Adipocyte (in vitro differentiated cells): Measurements from ENCODE around the gene TAOK1.

ENCODE experiments used
- DNase-seq: peaks from one replicate; pipeline ENCODE4 v3.0.0-alpha.2; 2015; ENCODE audit warnings: low read depth
- H3K27me3 ChIP-seq: replicated peaks from 2 replicates; pipeline ENCODE4 v1.7.0; 2013; ENCODE audit warnings: mild to moderate bottlenecking, low read length, moderate library complexity; ENCODE audit not compliant: control insufficient read depth, insufficient read depth
- H3K36me3 ChIP-seq: 2 replicates; pipeline ENCODE4 v1.7.0; 2013; ENCODE audit warnings: low read length, mild to moderate bottlenecking, moderate library complexity; ENCODE audit not compliant: control insufficient read depth, insufficient read depth, severe bottlenecking
- H3K4me1 ChIP-seq: 2 replicates; pipeline ENCODE4 v1.7.0; 2013; ENCODE audit warnings: mild to moderate bottlenecking, low read length, moderate library complexity; ENCODE audit not compliant: control insufficient read depth, insufficient read depth
- H3K4me3 ChIP-seq: 2 replicates; pipeline ENCODE4 v1.7.0; 2013; ENCODE audit warnings: mild to moderate bottlenecking, low read length, moderate library complexity
- H3K9ac ChIP-seq: 2 replicates; pipeline ENCODE4 v1.7.0; 2013; ENCODE audit warnings: mild to moderate bottlenecking, low read length, moderate library complexity
- H3K9me3 ChIP-seq: 2 replicates; pipeline ENCODE4 v1.7.0; 2013; ENCODE audit warnings: mild to moderate bottlenecking, low read length, moderate library complexity; ENCODE audit not compliant: control insufficient read depth

The TAOK1 gene

GRCh38 chr17:29581583-29582253 lies 191.6 kb downstream of the TAOK1 start:
- H3K4me3 ChIP-seq: no peak overlapping the region
- no peaks in the 10 kb centered on the region for H3K4me1 ChIP-seq
- H3K36me3 ChIP-seq: peaks cover 31% of the 10 kb centered on the region
- H3K27me3 ChIP-seq: no peaks in the 10 kb centered on the region
- H3K9me3 ChIP-seq: no peaks in the 10 kb centered on the region
- no peak overlapping the region for H3K9ac ChIP-seq
- DNase-seq: no peak

GRCh38 chr17:29582254-29582765 lies 192.1 kb downstream of the TAOK1 start:
- Histone ChIP-seq H3K27me3 (no peaks in the 10 kb centered on the region), H3K36me3 (peaks cover 25% of the 10 kb centered on the region), H3K9me3 (no peaks in the 10 kb centered on the region), H3K4me1 (peaks cover 5% of the 10 kb centered on the region), H3K4me3 (no peak overlapping the region), H3K9ac (no peak overlapping the region)
- no peak for DNase-seq

- H3K36me3 ChIP-seq: peaks cover 25% of the 10 kb centered on the region
- no peak for DNase-seq
- no peak overlapping the region for H3K4me3 ChIP-seq
- no peaks in the 10 kb centered on the region for H3K27me3 ChIP-seq
- H3K9ac ChIP-seq: no peak overlapping the region
- H3K9me3 ChIP-seq: no peaks in the 10 kb centered on the region
- peaks cover 9% of the 10 kb centered on the region for H3K4me1 ChIP-seq
These were observed 192.6 kb downstream of the TAOK1 start for GRCh38 chr17:29582772-29583171.

GRCh38 chr17:29583324-29584248 lies 193.4 kb downstream of the TAOK1 start:
- no peak overlapping the region for H3K4me3 ChIP-seq

GRCh38 chr17:29584452-29585079 lies 194.4 kb downstream of the TAOK1 start:
- Histone ChIP-seq H3K4me1 (peaks cover 18% of the 10 kb centered on the region), H3K27me3 (no peaks in the 10 kb centered on the region), H3K9ac (no peak overlapping the region), H3K4me3 (no peak overlapping the region), H3K9me3 (no peaks in the 10 kb centered on the region), H3K36me3 (peaks cover 21% of the 10 kb centered on the region)
- DNase-seq: no peak

More at GRCh38 chr17:29583324-29584248, 193.4 kb downstream of the TAOK1 start:
- Histone ChIP-seq H3K9ac (no peak overlapping the region), H3K4me1 (peaks cover 17% of the 10 kb centered on the region), H3K36me3 (peaks cover 25% of the 10 kb centered on the region), H3K9me3 (no peaks in the 10 kb centered on the region), H3K27me3 (no peaks in the 10 kb centered on the region)
- no peak for DNase-seq

- H3K9me3 ChIP-seq: no peaks in the 10 kb centered on the region
- H3K27me3 ChIP-seq: no peaks in the 10 kb centered on the region
- H3K36me3 ChIP-seq: peaks cover 21% of the 10 kb centered on the region
- no peak for DNase-seq
- no peak overlapping the region for H3K4me3 ChIP-seq
- no peak overlapping the region for H3K9ac ChIP-seq
- H3K4me1 ChIP-seq: peaks cover 23% of the 10 kb centered on the region
These were observed 195.1 kb downstream of the TAOK1 start for GRCh38 chr17:29585080-29585751.

- Histone ChIP-seq H3K27me3 (no peaks in the 10 kb centered on the region), H3K36me3 (peaks cover 12% of the 10 kb centered on the region), H3K9ac (peak overlapping the region; percentile 91), H3K4me1 (peaks cover 40% of the 10 kb centered on the region), H3K4me3 (no peak overlapping the region), H3K9me3 (no peaks in the 10 kb centered on the region)
- DNase-seq: no peak
These were observed 196.7 kb downstream of the TAOK1 start for GRCh38 chr17:29586676-29587469.

GRCh38 chr17:29587591-29587990 lies 197.4 kb downstream of the TAOK1 start:
- Histone ChIP-seq H3K27me3 (no peaks in the 10 kb centered on the region), H3K4me1 (peaks cover 47% of the 10 kb centered on the region), H3K9ac (peak overlapping the region; percentile 91), H3K9me3 (no peaks in the 10 kb centered on the region), H3K4me3 (peak overlapping the region; percentile 90), H3K36me3 (peaks cover 5% of the 10 kb centered on the region)
- no peak for DNase-seq

GRCh38 chr17:29588017-29588561 lies 197.9 kb downstream of the TAOK1 start:
- peak overlapping the region; percentile 91 for H3K9ac ChIP-seq
- no peak for DNase-seq
- H3K4me1 ChIP-seq: peaks cover 50% of the 10 kb centered on the region
- no peaks in the 10 kb centered on the region for H3K9me3 ChIP-seq
- peaks cover 2% of the 10 kb centered on the region for H3K36me3 ChIP-seq
- no peaks in the 10 kb centered on the region for H3K27me3 ChIP-seq
- peak overlapping the region; percentile 90 for H3K4me3 ChIP-seq
